Activated CD4-positive, alpha-beta T cell treated with anti-CD3 and anti-CD28 coated beads, Interleukin-2, amount 50 U/mL, for 4 hours (primary cell): Measurements from ENCODE around the gene PRSS48.
"Not testable (repeated sequence)": the region's sequence is repeated elsewhere in the genome, so short reads cannot be mapped to it uniquely, and the experiment has no call there.

ENCODE experiments used
- DNase-seq, 2 experiments: peaks; one replicate each; pipeline ENCODE4 v3.0.0-alpha.2; 2020

Gene PRSS48

GRCh38 chr4:151319490-151319889 is 42.5 kb downstream of the PRSS48 start:
- DNase-seq: no peak

GRCh38 chr4:151321586-151321985 is 44.6 kb downstream of the PRSS48 start:
- DNase-seq: no peak

GRCh38 chr4:151322161-151322560 is 45.2 kb downstream of the PRSS48 start:
- not testable (repeated sequence) for DNase-seq

- DNase-seq: no peak
Measured at GRCh38 chr4:151322570-151322969, 45.6 kb downstream of the PRSS48 start.

- DNase-seq: no peak
Measured at GRCh38 chr4:151323667-151324066, 46.7 kb downstream of the PRSS48 start.

- DNase-seq: no peak
Measured at GRCh38 chr4:151324124-151324751, 47.3 kb downstream of the PRSS48 start.

GRCh38 chr4:151324752-151325110 is 47.8 kb downstream of the PRSS48 start:
- DNase-seq: no peak

GRCh38 chr4:151325111-151325948 is 48.4 kb downstream of the PRSS48 start, which contains the start of gene SH3D19:
Gene SH3D19 (minus strand): TSS chr4:151325605. CDS start chr4:151325352, 253 bp downstream.
- DNase-seq: no peak

GRCh38 chr4:151325949-151326246 is 48.9 kb downstream of the PRSS48 start:
- DNase-seq: no peak

- DNase-seq: no peak
Measured at GRCh38 chr4:151329217-151330007, 52.5 kb downstream of the PRSS48 start.

GRCh38 chr4:151331276-151332042 is 54.5 kb downstream of the PRSS48 start:
- no peak for DNase-seq

- no peak for DNase-seq
Measured at GRCh38 chr4:151339467-151339866, 62.5 kb downstream of the PRSS48 start.

- DNase-seq: no peak
Measured at GRCh38 chr4:151340751-151341385, 63.9 kb downstream of the PRSS48 start.
